ENCODE data around the gene RBFOX1. TPM values are rescaled to one million over a fixed set of nuclear protein-coding genes. Genes with fewer than 3 reads are reported as not detected.

The RBFOX1 gene
- total RNA-seq = not detected in 2 replicates

DNA sequence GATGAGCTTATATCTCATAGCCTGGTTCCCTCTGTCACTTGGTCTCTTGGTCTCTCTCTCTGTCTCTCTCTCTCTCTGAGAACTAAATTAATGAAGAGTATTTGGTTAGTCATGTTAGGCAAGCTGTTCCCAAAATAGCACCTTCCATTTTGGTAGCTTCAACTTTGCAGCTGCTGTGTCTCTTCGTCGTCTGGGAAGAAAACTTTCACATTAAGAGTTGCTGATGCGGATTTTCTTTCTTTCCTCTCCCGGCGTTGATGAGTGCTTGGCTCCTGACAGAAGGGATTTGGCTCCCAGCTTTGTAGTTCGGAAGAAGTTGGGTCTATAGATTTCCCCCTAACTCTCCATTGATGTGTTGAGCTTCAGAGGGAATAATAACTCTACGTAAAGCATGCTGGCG, at the start of gene RBFOX1:
Gene RBFOX1 (plus strand): TSS at position 235 of the 400 bp plus-strand sequence.

Small RNA genes within 50 kb of the gene (small RNA-seq; reads per million reads assigned to genes)
- gene RF00537 (not detected), gene RF00561 (not detected)
